ENCODE measurements around the gene ABCA3. TPM values are rescaled to one million over a fixed set of nuclear protein-coding genes. Genes with fewer than 3 reads are reported as not detected.

ABCA3 gene
- total RNA-seq, 1 experiment from 2014 or later: 58.4 TPM

DNA sequence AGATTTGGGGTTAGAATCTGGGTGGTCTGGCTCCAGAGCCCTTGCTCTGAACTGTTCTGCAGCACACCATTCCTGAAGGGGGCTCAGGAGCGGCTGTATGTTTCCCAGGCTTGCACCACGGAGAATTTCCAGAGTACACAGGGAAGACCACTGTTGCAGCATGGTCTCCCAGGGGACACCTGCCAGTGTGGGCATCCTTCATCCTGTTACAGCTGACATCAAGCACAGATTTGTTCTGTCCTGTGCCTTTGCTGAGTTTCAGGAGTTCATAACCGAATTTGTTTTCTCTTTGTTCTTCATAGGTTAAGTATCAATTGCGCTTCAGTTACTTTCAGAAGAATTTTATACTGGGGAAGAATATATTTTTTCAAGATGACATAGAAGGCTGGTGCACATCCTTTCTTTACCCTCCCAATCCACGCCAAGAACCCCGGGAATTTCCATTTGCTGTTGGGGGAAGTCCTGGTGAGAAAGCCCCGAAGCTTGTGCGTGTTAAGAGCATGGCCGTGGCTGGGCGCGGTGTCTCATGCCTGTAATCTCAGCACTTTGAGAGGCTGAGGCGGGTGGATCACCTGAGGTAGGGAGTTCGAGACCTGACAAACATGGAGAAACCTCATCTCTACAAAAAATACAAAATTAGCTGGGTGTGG lies 26.3 kb upstream of the ABCA3 start:
- no peak overlapping the region for H3K27ac ChIP-seq (ENCODE audit: low read length)

DNA sequence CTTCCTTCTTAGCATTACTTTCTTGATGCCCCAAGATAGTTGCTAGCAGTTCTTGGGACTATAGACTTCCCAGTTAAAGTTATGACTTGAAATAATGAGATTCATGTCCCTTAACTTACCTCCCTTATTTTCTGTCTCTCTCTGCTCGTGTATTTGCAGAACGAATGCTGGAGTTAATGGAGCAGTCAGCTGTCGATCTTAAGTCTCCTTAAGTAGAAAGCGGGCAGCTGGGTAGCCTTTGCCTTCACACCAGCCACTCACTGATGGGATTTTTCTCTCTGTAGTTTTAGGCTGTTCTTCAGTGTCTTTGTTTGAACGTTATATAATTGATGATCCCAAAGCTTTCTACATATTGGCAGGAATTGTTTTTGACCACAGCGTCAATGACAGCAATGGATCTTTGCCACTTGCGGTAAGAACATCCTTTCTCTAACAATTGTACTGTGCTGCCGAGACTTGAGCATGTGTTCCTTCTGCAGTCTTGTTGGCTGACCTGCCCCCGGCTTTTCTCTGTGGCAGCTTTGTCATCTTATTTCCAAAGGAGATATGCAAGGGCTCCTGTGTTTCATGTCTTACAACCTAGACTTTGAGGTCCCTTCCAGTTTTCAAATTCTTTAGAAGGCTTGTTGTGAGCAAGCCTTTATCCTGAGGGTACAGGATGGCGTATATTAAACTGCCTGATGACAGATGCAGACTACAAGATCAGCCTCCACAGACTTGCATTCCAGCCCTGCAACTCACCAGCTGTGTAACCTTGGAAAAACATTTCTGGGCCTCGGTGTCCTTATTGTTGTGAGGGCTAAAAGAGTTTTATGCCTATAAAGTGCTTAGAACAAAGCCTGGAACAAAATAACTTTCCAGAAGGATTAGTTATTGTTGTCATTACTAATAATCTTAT lies 25.1 kb upstream of the ABCA3 start:
- ATAC-seq: peak; percentile 58; the same call in 1 of the 2 replicates
- Histone ChIP-seq H3K36me3 (ENCODE audit: control insufficient read depth, insufficient read depth, low read length) (no peaks in the 10 kb centered on the region), H3K9me3 (ENCODE audit: control insufficient read depth, insufficient read depth, low read depth, low read length) (no peaks in the 10 kb centered on the region), H3K4me3 (ENCODE audit: low read depth in 2 of 2, low read length in 2 of 2) (no peak overlapping the region), H3K27ac (ENCODE audit: low read length) (no peak overlapping the region), H3K27me3 (ENCODE audit: control insufficient read depth, insufficient read depth, low read length) (peaks cover 10% of the 10 kb centered on the region; the same call in 1 of the 2 replicates), H3K4me1 (ENCODE audit: control insufficient read depth, insufficient read depth, low read length) (no peaks in the 10 kb centered on the region)
- in situ Hi-C loops (cut with HindIII; ENCODE audit: low pct_unique_long_range_greater_than_20kb, low sequenced_read_pairs): no loop called here
- no peak for TF ChIP-seq CTCF (IDR thresholded peaks at IDR 0.05)
- no peak for TF ChIP-seq SIN3A (IDR thresholded peaks at IDR 0.05; ENCODE audit: borderline replicate concordance, insufficient read depth, low read depth, low read length)
- TF ChIP-seq, protein P1, sequence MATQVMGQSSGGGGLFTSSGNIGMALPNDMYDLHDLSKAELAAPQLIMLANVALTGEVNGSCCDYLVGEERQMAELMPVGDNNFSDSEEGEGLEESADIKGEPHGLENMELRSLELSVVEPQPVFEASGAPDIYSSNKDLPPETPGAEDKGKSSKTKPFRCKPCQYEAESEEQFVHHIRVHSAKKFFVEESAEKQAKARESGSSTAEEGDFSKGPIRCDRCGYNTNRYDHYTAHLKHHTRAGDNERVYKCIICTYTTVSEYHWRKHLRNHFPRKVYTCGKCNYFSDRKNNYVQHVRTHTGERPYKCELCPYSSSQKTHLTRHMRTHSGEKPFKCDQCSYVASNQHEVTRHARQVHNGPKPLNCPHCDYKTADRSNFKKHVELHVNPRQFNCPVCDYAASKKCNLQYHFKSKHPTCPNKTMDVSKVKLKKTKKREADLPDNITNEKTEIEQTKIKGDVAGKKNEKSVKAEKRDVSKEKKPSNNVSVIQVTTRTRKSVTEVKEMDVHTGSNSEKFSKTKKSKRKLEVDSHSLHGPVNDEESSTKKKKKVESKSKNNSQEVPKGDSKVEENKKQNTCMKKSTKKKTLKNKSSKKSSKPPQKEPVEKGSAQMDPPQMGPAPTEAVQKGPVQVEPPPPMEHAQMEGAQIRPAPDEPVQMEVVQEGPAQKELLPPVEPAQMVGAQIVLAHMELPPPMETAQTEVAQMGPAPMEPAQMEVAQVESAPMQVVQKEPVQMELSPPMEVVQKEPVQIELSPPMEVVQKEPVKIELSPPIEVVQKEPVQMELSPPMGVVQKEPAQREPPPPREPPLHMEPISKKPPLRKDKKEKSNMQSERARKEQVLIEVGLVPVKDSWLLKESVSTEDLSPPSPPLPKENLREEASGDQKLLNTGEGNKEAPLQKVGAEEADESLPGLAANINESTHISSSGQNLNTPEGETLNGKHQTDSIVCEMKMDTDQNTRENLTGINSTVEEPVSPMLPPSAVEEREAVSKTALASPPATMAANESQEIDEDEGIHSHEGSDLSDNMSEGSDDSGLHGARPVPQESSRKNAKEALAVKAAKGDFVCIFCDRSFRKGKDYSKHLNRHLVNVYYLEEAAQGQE (IDR thresholded peaks at IDR 0.05; ENCODE audit: insufficient read depth in 1 of 2, low read depth in 2 of 2, low read length in 1 of 2): no peak
- no peak for TF ChIP-seq TCF7L2 (IDR thresholded peaks at IDR 0.05; ENCODE audit: low read depth, low read length)
- no peak for TF ChIP-seq POLR2AphosphoS5 (IDR thresholded peaks at IDR 0.05; ENCODE audit: low read depth, low read length)
- POLR2A ChIA-PET: no interaction called here
- CTCF ChIA-PET: no interaction called here
- intact Hi-C loops (cut with micrococcal nuclease; ENCODE audit: unreplicated experiment): no loop called here
- BruUV-seq (replicated peaks): no TSS peak
- DNase-seq (ENCODE audit: low read depth, low spot score): no peak

More for the DNA sequence above, 26.3 kb upstream of the ABCA3 start:
- ChIA-PET CTCF (no interaction called here), POLR2A (no interaction called here)
- peaks cover 4% of the 10 kb centered on the region; the same call in 1 of the 2 replicates for H3K27me3 ChIP-seq (ENCODE audit: control insufficient read depth, insufficient read depth, low read length)
- ATAC-seq (no peak), DNase-seq (ENCODE audit: low read depth, low spot score) (no peak)
- no peak overlapping the region for H3K4me3 ChIP-seq (ENCODE audit: low read depth in 2 of 2, low read length in 2 of 2)
- TF ChIP-seq, protein P1 (IDR thresholded peaks at IDR 0.05; ENCODE audit: insufficient read depth in 1 of 2, low read depth in 2 of 2, low read length in 1 of 2): no peak
- TF ChIP-seq TCF7L2 (IDR thresholded peaks at IDR 0.05; ENCODE audit: low read depth, low read length): no peak
- no peak for TF ChIP-seq SIN3A (IDR thresholded peaks at IDR 0.05; ENCODE audit: borderline replicate concordance, insufficient read depth, low read depth, low read length)
- TF ChIP-seq POLR2AphosphoS5 (IDR thresholded peaks at IDR 0.05; ENCODE audit: low read depth, low read length): no peak
- TF ChIP-seq CTCF (IDR thresholded peaks at IDR 0.05): no peak
- H3K4me1 ChIP-seq (ENCODE audit: control insufficient read depth, insufficient read depth, low read length): no peaks in the 10 kb centered on the region
- intact Hi-C loops (cut with micrococcal nuclease; ENCODE audit: unreplicated experiment): no loop called here
- in situ Hi-C loops (cut with HindIII; ENCODE audit: low pct_unique_long_range_greater_than_20kb, low sequenced_read_pairs): no loop called here
- no peaks in the 10 kb centered on the region for H3K36me3 ChIP-seq (ENCODE audit: control insufficient read depth, insufficient read depth, low read length)
- no TSS peak for BruUV-seq (replicated peaks)
- no peaks in the 10 kb centered on the region for H3K9me3 ChIP-seq (ENCODE audit: control insufficient read depth, insufficient read depth, low read depth, low read length)
